Superior temporal gyrus (tissue), 1 donor: ENCODE measurements around the gene FBLN1.
"Not testable (repeated sequence)": the region's sequence is repeated elsewhere in the genome, so short reads cannot be mapped to it uniquely, and the experiment has no call there.

Experiments used
- DNase-seq: peaks from one replicate; pipeline ENCODE4 v3.0.0-alpha.2; 2016; ENCODE audit errors: extremely low spot score

FBLN1 gene

DNA sequence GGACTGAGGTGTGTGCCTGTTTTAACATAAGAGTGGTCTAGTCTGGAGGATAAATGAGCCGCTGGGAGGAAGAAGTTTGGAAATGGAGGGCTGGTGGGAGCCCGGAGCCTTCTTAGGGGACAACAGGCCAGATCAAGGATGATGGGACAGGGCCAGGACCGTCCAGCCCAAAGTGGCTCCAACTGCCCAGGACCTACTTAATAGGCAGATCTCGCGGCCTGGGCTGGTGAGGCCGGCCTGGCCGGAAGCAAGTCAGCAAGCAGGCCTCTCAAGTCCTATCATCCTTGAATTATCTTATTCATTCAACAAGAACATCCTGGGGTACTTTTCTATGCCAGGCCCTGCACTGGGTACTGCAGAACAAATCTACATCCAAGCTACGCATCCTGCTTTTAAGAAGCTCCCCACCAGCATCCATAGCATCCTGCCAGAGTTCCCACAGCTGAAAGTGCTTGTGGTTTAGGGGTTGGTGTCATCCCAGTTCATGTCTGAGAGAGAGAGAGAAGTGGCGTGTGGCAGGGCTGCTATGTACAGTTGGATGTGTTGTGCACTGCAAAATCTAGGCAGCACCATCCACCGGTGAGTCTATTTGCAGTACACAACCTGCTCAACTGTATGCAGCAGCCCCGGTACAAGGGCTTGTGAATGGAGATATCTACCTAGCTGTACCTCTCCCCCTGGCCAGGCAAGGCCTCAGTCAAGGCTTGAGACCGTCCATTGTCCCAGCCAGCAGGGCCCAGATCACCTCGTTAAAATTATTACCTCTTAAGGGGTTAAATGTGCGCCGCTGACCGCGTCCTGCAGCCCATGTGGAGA, 82.1 kb downstream of the FBLN1 start:
- DNase-seq = no peak

DNA sequence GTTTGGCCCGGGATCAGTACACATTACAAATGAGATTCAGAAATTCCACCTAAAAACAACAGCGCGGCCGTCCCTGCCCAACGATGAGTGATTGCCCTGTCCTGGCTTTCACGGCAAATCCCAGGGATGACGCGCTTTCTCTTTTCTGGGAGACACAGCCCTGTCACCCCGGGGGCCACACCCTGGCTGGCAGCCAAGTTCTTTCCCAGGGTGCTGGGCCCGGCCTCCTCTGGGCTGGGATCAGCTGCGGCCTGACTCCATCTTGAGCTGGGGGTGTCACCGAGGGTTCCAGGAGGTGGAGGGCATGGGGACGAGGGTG, 82.7 kb downstream of the FBLN1 start:
- no peak for DNase-seq

DNA sequence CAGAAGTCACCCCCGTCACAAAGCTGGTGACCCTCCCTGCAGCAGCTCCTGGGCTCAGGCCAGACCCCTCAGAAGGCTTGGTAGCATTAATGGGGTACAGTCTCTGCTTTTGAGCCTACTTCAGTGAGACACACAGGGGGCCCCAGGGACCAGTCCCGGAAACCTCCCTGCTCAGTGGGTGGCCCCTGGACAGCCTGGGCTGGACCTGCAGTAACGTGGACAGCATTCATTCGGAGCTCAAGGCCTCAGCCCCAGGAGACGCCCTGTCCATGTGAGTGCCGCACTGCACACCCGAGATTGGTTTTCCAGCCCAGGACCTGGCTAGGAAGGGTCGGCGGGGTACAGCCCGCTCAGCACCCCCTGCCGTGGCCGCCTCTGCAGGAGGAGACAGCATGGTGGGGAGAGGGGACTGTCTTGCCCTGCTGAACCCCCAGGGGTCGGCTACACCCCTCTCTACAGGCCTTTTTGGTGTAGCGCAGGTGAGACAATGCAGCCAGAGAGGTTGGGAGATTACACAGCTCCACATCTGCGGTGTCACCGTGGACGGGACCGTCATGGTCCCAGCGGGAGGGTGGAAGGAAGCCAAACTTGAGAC, 83.4 kb downstream of the FBLN1 start:
- no peak for DNase-seq

DNA sequence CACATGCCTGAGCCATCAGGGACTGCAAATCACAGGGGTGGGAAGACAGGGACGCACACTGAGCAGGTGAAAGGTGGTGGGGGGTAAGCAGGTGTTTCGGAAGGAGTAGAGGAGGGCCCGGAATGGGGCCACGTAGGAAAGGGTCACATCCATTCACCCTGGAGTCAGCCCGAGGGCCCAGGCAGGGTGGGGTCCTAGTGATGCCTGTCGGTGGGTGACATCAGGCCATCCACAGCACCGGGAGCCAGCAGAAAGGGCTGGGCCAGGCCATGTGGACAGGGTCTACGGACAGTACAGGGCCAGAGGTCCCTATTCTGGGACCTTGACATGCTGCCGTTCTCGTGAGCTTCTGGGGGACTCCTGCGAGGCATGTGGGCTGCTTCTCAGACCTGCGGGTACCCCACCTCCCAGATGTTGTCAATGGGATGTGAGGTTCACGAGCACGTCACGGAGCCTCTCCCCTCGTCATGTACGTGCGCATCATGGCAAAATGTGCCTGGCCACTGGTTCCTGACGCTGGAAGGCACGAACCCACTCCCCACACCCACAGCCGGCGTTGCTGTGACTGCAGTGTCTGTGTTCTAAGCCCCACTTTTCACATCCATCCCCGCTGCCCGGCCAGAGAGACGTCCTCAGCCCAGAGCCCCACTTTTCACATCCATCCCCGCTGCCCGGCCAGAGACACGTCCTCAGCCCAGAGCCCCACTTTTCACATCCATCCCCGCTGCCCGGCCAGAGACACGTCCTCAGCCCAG, 84.1 kb downstream of the FBLN1 start:
- no peak for DNase-seq

DNA sequence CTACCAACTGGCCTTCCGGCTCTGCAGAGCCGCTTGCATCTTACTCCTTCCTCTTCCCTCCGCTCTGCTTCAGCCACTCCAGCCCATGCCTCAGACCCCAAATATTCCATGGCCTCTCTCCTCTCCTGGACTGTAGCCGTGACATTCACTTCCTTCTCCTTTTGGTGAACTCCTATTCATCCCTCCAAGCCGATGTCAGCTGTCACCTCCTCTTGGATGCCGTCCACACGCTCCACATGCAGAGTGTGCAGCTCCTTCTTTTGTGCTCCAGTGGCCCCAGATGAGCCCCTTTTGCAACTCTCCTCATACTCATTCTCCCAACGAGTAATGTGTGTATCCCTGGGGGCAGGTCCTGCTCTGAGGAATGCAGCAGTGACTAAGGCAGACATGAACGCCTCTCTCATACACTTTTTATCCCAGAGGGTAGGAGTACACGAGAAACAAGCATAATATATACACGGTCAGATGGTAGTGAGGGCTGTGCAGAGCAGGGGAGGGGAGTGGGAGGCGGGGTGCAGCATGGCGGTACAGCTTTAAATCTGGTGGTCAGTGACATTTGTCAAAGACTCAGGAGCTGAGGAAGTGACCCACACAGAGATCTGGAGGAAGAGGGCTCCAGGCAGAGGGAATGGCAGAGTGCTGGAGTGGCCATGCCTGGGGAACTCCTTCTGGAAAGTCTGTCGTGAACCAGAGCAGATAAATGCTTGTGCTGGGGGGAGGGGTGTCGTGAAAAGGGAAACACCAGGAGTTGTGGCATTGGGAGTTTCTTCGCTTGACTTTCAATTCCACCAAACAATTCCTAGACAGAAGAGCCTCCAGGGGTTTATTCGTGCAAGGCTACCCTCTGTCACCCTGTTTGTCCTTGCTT, 85.2 kb downstream of the FBLN1 start:
- no peak for DNase-seq

DNA sequence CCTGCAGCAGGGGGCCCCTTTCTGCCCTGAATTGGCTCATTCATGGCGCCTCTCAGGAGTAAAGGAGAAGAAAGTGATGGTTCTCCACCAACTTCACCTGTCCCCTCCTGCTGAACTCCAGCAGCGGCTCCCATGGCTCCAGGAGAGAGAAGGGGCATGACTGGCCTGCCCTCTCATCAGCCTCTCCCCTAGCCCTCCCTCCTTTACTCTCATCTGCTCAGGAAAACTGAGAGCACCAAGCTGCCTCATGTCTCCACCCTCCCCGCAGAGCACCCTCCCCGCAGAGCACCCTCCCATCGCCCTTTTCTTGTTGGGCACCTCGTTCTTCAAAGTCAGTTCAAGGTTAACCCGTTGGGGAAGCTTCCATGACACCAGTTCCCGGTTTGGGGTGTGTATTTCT, 86.9 kb downstream of the FBLN1 start:
- DNase-seq = no peak

DNA sequence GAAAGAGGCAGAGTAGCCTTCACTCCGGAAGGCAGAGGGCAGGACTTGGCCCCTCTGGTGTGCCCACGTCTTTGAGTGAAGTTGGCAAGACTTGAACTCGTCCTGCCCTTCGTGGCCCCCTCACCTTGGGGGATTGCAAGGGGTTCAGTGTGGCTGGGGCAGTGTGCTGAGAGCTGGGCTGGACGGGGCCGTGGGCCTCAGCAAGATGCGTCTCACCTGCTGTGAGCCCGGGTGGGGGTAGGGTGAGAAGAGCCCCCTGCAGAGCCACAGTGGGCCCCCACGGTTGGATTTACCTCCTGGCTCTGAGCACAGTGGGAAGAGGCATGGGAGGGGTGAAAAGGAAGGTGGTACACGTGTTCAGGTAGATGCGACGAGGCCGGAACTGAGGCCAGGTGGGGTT, 87.6 kb downstream of the FBLN1 start:
- no peak for DNase-seq

DNA sequence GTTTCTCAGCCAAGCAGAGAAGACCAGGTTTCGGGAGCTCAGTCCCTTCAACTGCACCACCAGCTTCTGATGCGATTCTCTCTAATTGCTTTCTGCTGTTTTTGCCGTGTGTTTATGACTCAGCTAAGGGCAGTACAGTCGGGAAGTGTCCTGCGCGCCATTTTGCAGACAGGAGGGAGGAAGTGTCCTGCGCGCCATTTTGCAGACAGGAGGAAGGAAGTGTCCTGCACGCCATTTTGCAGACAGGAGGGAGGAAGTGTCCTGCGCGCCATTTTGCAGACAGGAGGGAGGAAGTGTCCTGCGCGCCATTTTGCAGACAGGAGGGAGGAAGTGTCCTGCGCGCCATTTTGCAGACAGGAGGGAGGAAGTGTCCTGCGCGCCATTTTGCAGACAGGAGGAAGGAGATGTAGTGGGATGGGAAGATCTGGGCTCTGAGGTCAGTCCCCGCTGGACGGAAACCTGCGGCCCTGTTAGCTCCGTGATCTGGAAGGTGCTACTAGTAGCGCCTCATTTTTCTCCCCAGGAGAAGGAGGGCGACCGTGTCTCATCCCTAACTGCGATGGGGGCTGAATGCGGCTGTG, 89.0 kb downstream of the FBLN1 start:
- not testable (repeated sequence) for DNase-seq

DNA sequence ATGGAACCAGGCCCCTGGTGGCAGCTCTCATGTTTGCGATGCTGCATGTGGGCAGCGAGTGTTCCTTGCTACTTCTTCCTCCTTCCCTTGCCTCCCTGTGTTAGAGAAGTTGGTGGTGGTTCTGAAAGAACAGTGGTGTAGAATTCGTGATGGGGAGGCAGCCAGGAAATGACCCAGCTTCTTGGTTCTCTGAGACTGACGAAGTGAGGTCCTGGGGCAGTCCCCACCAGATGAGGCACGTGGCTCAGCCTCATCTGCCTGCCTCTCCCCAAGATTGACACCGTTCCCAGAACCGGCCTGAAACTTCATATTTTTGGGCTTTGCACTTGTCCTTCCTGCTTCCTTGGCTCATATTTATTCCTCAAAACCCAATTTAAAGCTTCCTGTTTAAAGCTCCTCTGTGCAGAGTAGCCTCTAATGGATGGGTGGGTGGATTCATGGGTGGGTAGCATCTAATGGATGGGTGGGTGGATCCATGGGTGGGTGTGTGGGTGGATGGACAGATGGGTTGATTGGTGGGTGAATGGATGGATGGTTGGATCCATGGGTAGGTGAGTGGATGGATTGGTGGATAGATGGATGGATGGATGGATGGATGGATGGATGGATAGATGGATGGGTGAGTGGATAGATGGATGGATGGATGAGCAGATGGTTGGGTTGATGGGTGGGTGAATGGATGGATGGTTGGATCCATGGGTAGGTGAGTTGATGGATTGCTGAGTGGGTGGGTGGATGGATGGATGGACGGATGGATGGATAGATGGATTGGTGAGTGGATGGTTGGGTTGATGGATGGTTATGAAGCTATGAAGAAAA, 91.6 kb downstream of the FBLN1 start:
- no peak for DNase-seq

DNA sequence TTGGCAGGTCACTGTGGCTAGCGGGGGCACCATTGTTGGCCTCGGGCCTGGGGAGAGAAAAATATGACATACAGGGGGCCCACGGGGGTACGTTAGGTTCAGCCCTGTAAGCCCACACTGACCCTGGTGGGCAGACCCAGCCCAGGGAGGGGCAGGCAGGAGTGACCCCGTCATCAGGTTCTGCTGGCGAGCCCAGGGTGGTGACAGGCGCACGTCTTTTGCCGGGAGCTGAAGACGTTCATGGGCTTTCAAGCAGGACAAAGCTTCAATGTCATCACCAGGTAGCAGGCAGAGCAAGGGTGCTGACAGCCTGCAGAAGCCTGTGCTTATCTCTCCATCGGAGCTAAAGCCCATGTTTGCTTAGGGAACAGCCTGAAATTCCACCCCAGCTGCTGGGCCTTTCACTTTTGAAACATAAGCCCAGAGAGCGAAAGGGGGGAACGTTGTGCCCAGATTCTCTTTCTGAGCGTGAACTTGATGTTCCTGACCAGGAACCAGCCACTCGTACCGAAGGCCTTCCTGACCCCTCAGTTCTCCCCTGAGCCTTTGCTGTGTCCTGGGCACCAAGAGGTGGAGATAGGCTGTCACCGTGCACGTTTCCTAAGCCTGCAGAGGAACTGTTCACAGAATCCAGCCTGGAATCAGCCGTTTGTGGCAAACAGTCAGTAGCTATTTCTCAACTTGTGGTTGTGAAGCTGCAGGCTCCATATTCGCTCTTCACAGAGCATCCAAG, 94.9 kb downstream of the FBLN1 start:
- DNase-seq = no peak

DNA sequence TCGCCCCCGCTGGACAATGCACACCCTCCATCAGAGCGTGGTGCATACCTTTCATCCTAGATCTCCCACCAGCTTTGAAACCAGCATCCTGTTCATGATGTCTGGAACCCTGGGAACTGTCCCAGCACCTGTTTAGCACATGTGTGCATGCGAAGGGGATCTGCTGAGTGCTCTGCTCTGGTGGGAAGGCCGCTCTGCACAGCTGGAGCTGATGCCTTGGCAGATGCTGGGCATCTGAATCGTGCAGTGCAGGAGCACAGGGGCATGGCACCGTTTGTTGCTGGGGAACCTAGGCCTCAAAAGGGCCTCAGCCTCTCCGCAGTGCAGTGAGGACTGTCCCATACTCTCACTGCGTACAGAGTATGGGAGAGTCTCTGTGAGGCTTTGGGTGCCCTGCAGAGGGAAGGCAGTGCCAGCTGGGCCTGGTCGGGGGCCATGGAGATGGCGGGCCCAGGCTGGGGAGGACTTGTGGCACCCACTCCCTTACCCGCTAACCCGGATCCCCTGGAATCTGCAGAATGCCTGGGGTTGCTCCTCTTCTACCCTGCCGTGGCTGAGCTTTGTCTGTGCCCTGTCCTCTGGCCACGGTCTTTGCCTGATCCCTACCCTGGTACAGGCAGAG, 96.0 kb downstream of the FBLN1 start:
- DNase-seq = no peak

DNA sequence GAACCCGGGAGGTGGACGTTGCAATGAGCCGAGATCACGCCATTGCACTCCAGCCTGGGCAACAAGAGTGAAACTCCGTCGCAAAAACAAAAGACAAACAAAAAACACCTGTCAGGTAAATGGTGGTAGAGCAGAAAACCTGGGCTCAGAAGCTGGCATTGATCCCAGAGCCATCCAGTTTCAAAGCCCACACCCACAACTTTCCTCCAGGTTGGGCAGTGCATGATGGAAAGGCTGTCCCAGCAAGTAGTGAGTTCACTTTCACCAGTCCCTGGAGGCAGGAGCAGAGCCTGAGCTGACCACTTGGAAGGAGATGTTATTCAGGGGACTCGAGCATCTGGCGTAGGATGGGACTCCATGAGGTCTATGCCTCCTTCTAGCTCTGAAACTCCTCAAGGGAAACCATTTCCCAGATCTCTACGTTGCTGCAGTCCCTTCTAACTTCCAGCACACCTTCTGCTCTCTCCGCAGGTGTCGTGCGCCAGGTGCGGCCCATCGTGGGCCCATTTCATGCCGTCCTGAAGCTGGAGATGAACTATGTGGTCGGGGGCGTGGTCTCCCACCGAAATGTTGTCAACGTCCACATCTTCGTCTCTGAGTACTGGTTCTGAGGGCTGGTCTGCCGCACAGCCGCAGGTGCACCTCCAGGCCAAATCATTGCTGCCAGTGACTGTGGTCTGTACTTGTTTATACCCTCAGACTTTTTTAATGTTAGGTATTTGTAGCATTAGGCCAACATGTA, 97.3 kb downstream of the FBLN1 start:
- no peak for DNase-seq

DNA sequence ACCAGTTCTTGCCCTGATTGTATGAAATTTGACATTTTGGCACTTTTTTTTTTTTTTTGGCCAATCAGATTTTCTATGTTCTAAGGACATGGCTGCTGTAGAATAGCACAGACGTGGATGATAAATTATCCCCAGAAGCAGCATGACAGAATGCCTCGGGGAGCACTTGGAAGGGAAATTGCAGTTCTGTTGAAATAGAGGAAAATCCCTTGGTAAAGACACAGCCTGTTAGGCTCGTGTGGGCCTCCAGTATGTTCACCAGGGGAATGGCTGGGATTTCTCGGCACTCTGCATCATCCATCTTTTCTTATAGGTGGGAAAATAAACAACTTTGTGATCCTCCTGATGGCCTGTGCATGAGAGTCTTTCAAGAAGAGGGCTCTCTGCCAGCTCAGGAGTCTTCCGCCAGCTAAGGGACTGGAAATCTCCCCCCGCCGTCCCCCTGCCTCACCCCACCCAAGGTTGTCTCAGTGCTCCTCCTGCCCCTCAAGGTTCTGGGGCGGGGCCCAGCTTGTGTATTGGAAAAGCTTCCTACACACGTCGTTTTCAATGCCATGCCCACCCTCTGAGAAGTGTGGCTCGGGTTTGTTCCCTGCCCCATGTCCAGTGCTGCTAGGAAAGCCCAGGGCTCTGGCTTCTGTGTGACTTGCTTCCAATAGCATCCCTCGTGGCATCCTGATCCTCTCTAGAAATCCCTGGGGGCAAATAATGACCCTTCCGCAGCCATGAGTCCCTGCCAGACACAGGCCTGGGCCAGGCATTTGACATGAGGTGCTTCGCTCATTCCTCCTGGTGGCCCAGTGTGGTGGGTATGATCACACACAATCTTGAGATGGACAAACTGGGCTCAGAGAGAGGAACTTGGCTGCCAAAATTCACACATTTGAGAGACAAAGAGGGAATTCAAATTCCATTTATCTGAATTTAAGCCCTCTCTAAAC, 98.4 kb downstream of the FBLN1 start:
- DNase-seq = no peak

DNA sequence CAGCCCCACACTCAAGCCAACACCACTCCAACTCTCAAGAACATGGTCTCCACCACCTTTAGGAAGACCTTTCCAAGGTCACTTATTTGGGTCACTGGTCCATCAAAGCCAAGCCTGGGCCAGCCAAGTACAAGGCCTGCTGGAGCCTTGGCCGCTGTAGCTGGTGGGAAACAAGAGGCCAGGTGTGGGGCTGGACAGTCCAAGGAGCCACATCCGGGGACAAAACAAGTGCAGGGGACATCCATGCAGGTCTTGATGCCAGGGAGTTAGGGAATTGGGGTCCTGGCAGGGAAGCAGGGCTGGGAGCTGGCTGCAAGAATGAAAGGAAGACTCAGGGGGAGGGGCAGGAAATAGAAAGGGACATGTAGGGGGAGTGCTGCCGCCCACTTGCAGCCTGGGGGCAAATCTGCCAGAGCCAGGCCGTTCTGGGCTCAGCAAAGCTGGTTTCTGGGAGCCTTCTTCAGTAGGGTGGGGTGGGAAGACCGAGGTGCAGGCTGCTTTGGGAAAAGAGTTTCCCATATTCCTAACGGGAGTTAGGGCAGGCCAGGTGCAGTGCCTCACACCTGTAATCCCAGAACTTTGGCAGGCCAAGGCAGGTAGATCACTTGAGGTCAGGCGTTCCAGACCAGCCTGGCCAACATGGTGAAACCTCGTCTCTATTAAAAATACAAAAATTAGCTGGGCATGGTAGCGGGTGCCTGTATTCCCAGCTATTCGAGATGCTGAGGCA, 99.5 kb downstream of the FBLN1 start:
- DNase-seq = no peak

DNA sequence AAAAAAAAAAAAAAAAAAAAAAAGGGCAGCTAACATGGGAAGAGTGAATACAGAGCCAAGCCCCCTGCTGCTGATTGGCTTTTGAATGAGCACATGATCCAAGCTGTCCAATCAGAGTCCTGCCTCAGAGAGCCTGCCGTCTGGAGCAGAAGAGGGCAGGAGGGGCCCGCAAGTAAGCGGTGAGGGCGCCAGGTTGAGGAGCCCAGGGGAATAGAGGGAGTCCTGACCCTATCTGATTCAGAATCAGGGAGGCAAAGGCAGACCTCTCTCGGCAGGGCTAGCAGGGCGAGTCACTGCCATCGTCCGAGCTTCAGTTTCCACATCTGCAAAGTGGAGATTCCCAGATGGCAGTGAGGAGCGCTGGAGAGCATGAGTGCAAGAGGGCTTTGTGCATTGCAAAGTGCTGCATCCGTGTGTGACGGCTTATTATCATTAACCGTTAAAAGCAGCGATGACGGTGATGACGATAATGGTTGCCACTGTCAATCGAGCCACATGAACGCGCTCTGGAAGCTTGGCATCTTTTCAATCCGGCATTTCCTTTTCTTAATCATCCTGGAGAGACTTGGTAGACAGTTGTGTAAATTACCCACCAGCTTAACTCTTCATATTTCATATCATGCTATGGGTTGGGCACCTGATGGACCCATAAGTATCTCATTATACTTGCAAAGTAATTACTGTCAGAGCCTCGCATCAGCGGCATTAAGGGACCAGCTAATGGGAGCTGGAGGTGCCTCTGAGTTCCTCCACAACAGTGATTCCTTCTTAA, 100.3 kb downstream of the FBLN1 start:
- DNase-seq = no peak

DNA sequence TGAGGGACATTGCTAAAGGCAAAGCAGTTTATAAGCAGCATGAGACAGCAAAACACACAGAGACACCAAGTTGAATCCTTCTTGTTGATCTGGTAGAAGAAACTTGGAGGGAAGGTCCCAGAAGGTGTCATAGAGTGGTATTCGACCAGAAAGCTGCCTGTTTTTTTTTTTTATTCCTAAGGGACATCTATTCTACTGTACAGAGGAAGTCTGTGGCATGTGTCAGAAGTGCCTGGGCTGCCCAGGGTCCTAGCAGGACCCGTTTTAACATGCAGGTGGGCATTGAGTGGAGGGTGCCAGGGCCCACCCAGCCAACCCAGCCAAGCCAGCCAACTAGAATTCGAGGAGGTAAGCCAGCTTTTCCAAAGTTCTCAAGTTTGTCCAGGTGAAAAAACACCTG, 100.9 kb downstream of the FBLN1 start:
- DNase-seq = no peak
